ENCODE data around the gene SLC39A9. TPM values are rescaled to one million over a fixed set of nuclear protein-coding genes. Genes with fewer than 3 reads are reported as not detected.

Gene SLC39A9
- total and polyA plus RNA-seq, 10 of the 15 experiments (the other 5 are each of a cell fraction or from before 2014, with no cell fraction given), result 19.9 to 109 (median 46.9) TPM

DNA sequence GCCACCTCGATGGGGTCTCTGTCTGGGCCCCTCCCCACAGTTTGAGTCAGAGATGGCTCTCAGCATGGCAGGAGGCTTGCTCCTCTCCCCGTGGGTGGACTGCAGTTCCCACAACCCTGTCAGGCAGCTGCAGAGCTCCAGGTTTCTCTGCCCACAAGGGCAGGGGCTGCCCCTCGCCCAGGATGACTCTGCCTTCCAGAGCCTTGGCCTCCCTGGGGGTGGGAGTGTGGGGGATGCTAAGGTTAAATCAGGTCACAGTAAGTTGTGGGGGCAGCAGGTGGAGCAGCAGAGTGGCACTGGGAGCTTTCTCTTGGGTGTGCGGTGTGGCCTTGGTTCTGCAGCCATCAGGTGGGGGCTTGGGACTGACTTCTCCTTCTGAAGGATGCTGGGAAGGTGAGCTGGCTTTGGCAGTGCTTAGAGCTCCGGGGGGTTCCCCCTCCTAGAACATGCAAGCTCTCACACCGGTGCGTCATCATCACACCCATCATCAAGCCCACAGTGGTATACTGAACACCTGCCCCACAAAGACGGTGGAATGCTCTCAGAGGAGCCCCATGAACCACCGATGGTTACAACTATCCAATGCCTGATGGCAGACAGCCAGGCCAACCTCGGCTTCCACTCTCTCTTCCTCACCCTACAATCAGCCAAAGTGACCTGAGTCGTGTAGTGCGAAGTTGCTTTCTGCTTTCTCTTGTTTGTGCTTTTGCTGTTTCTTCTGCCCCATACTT lies 40.1 kb upstream of the SLC39A9 start (continued):
- TF ChIP-seq NBN (IDR thresholded peaks at IDR 0.05) (0 out of 2 replicates have a peak, but pooled peaks have one; percentile 72), TCF12 (IDR thresholded peaks at IDR 0.05; ENCODE audit: low read depth, low read length) (peak; percentile 71; the same call in 1 of the 2 replicates), MYB (IDR thresholded peaks at IDR 0.05; ENCODE audit: borderline replicate concordance, low read depth, low read length) (no peak), IKZF2 (IDR thresholded peaks at IDR 0.05) (peak; percentile 58 to 62; a peak in 2 of 4 replicates), IKZF1 (conservative IDR thresholded peaks at IDR 0.05) (peak; percentile 84), YY1 (IDR thresholded peaks at IDR 0.05; ENCODE audit: low read depth, low read length) (no peak), SMAD1 (IDR thresholded peaks at IDR 0.05; ENCODE audit: low read depth, partially characterized antibody) (no peak), ZNF384 (IDR thresholded peaks at IDR 0.05; ENCODE audit: borderline replicate concordance, low read depth, low read length) (no peak), RAD51 (IDR thresholded peaks at IDR 0.05) (no peak), FOS (IDR thresholded peaks at IDR 0.05; ENCODE audit: borderline replicate concordance, extremely low read depth, insufficient read length) (no peak), NRF1 (conservative IDR thresholded peaks at IDR 0.05; ENCODE audit: low read depth, low read length) (no peak), ETV6 (conservative IDR thresholded peaks at IDR 0.05 in 1 of 2, IDR thresholded peaks at IDR 0.05 in 1 of 2; ENCODE audit: borderline replicate concordance in 1 of 2, low read depth in 1 of 2) (no peak), GABPA (IDR thresholded peaks at IDR 0.05; ENCODE audit: low read depth) (no peak), CREB1 (IDR thresholded peaks at IDR 0.05; ENCODE audit: low read depth) (0 out of 2 replicates have a peak, but pooled peaks have one; percentile 15), NR2F1 (conservative IDR thresholded peaks at IDR 0.05) (peak; percentile 56), ZSCAN29 (IDR thresholded peaks at IDR 0.05) (no peak), MYC (IDR thresholded peaks at IDR 0.05; ENCODE audit: insufficient read depth, insufficient read length, insufficient replicate concordance, low read length, severe bottlenecking) (peak; percentile 20), CBX5 (IDR thresholded peaks at IDR 0.05; ENCODE audit: low read depth) (no peak)
- TF ChIP-seq, protein P1, sequence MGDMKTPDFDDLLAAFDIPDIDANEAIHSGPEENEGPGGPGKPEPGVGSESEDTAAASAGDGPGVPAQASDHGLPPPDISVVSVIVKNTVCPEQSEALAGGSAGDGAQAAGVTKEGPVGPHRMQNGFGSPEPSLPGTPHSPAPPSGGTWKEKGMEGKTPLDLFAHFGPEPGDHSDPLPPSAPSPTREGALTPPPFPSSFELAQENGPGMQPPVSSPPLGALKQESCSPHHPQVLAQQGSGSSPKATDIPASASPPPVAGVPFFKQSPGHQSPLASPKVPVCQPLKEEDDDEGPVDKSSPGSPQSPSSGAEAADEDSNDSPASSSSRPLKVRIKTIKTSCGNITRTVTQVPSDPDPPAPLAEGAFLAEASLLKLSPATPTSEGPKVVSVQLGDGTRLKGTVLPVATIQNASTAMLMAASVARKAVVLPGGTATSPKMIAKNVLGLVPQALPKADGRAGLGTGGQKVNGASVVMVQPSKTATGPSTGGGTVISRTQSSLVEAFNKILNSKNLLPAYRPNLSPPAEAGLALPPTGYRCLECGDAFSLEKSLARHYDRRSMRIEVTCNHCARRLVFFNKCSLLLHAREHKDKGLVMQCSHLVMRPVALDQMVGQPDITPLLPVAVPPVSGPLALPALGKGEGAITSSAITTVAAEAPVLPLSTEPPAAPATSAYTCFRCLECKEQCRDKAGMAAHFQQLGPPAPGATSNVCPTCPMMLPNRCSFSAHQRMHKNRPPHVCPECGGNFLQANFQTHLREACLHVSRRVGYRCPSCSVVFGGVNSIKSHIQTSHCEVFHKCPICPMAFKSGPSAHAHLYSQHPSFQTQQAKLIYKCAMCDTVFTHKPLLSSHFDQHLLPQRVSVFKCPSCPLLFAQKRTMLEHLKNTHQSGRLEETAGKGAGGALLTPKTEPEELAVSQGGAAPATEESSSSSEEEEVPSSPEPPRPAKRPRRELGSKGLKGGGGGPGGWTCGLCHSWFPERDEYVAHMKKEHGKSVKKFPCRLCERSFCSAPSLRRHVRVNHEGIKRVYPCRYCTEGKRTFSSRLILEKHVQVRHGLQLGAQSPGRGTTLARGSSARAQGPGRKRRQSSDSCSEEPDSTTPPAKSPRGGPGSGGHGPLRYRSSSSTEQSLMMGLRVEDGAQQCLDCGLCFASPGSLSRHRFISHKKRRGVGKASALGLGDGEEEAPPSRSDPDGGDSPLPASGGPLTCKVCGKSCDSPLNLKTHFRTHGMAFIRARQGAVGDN (IDR thresholded peaks at IDR 0.05), result peak; percentile 84
- TF ChIP-seq, protein P2, sequence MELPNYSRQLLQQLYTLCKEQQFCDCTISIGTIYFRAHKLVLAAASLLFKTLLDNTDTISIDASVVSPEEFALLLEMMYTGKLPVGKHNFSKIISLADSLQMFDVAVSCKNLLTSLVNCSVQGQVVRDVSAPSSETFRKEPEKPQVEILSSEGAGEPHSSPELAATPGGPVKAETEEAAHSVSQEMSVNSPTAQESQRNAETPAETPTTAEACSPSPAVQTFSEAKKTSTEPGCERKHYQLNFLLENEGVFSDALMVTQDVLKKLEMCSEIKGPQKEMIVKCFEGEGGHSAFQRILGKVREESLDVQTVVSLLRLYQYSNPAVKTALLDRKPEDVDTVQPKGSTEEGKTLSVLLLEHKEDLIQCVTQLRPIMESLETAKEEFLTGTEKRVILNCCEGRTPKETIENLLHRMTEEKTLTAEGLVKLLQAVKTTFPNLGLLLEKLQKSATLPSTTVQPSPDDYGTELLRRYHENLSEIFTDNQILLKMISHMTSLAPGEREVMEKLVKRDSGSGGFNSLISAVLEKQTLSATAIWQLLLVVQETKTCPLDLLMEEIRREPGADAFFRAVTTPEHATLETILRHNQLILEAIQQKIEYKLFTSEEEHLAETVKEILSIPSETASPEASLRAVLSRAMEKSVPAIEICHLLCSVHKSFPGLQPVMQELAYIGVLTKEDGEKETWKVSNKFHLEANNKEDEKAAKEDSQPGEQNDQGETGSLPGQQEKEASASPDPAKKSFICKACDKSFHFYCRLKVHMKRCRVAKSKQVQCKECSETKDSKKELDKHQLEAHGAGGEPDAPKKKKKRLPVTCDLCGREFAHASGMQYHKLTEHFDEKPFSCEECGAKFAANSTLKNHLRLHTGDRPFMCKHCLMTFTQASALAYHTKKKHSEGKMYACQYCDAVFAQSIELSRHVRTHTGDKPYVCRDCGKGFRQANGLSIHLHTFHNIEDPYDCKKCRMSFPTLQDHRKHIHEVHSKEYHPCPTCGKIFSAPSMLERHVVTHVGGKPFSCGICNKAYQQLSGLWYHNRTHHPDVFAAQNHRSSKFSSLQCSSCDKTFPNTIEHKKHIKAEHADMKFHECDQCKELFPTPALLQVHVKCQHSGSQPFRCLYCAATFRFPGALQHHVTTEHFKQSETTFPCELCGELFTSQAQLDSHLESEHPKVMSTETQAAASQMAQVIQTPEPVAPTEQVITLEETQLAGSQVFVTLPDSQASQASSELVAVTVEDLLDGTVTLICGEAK (IDR thresholded peaks at IDR 0.05; ENCODE audit: borderline replicate concordance), result no peak
- TF ChIP-seq, protein P3, sequence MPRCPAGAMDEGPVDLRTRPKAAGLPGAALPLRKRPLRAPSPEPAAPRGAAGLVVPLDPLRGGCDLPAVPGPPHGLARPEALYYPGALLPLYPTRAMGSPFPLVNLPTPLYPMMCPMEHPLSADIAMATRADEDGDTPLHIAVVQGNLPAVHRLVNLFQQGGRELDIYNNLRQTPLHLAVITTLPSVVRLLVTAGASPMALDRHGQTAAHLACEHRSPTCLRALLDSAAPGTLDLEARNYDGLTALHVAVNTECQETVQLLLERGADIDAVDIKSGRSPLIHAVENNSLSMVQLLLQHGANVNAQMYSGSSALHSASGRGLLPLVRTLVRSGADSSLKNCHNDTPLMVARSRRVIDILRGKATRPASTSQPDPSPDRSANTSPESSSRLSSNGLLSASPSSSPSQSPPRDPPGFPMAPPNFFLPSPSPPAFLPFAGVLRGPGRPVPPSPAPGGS (IDR thresholded peaks at IDR 0.05; ENCODE audit: borderline replicate concordance, insufficient read depth, low read depth, low read length, poor library complexity, severe bottlenecking), result peak; percentile 20
